ENCODE results near the gene ZFYVE27.

The ZFYVE27 gene

GRCh38 chr10:97736902-97737769, at the start of gene ZFYVE27:
TSS of gene ZFYVE27 (plus strand) at chr10:97737128. CDS start at chr10:97738478, 1,350 bp downstream.
- peaks cover 13% of the 10 kb centered on the region for H3K4me1 ChIP-seq (ENCODE audit: low read length)
- peaks cover 6% of the 10 kb centered on the region for H3K36me3 ChIP-seq (replicated peaks; ENCODE audit: low read depth, low read length)
- peak within 1 kb of the TSS; percentile 72 for H3K9ac ChIP-seq (ENCODE audit: low read length)
- no peaks in the 10 kb centered on the region for H3K9me3 ChIP-seq (ENCODE audit: insufficient read depth, low read length)
- H4K20me1 ChIP-seq (ENCODE audit: insufficient read depth, low read length), result 0 out of 2 replicates have a peak, but pooled peaks cover 4% of the 10 kb centered on the region
- no peaks in the 10 kb centered on the region for H3K27me3 ChIP-seq (ENCODE audit: low read depth, low read length)
- peak within 1 kb of the TSS; percentile 89 for H3K4me2 ChIP-seq (ENCODE audit: low read length)
- H3K79me2 ChIP-seq (ENCODE audit: low read length), result peaks cover 33% of the 10 kb centered on the region
- peak within 1 kb of the TSS; percentile 95 for H2AFZ ChIP-seq (ENCODE audit: low read depth, low read length)
- no peak for TF ChIP-seq CTCF (IDR thresholded peaks at IDR 0.05; ENCODE audit: low read depth, low read length)
- TF ChIP-seq EZH2phosphoT487 (IDR thresholded peaks at IDR 0.05; ENCODE audit: low read depth), result no peak
- peak within 1 kb of the TSS; percentile 94 for H3K4me3 ChIP-seq (ENCODE audit: low read length)
- no peak within 1 kb of the TSS for H3K27ac ChIP-seq (ENCODE audit: low read length)

GRCh38 chr10:97687785-97688781, 48.8 kb upstream of the ZFYVE27 start:
- TF ChIP-seq EZH2phosphoT487 (IDR thresholded peaks at IDR 0.05; ENCODE audit: low read depth), result no peak
- TF ChIP-seq CTCF (IDR thresholded peaks at IDR 0.05; ENCODE audit: low read depth, low read length), result no peak
- no peaks in the 10 kb centered on the region for H3K9me3 ChIP-seq (ENCODE audit: insufficient read depth, low read length)
- no peaks in the 10 kb centered on the region for H4K20me1 ChIP-seq (ENCODE audit: insufficient read depth, low read length)
- H3K27me3 ChIP-seq (ENCODE audit: low read depth, low read length), result no peaks in the 10 kb centered on the region
- H3K27ac ChIP-seq (ENCODE audit: low read length), result no peak overlapping the region
- H2AFZ ChIP-seq (ENCODE audit: low read depth, low read length), result peak overlapping the region; percentile 96
- peaks cover 9% of the 10 kb centered on the region for H3K4me1 ChIP-seq (ENCODE audit: low read length)
- peak overlapping the region; percentile 80 for H3K4me3 ChIP-seq (ENCODE audit: low read length)
- no peaks in the 10 kb centered on the region for H3K79me2 ChIP-seq (ENCODE audit: low read length)
- no peaks in the 10 kb centered on the region for H3K36me3 ChIP-seq (replicated peaks; ENCODE audit: low read depth, low read length)
- peak overlapping the region; percentile 74 for H3K9ac ChIP-seq (ENCODE audit: low read length)
- H3K4me2 ChIP-seq (ENCODE audit: low read length), result peak overlapping the region; percentile 95

- no peaks in the 10 kb centered on the region for H3K36me3 ChIP-seq (replicated peaks; ENCODE audit: low read depth, low read length)
- no peak overlapping the region for H3K9ac ChIP-seq (ENCODE audit: low read length)
- H2AFZ ChIP-seq (ENCODE audit: low read depth, low read length), result no peak overlapping the region
- H3K9me3 ChIP-seq (ENCODE audit: insufficient read depth, low read length), result no peaks in the 10 kb centered on the region
- no peaks in the 10 kb centered on the region for H3K27me3 ChIP-seq (ENCODE audit: low read depth, low read length)
- no peak overlapping the region for H3K4me2 ChIP-seq (ENCODE audit: low read length)
- H3K4me1 ChIP-seq (ENCODE audit: low read length), result peaks cover 9% of the 10 kb centered on the region
- no peak overlapping the region for H3K4me3 ChIP-seq (ENCODE audit: low read length)
- TF ChIP-seq EZH2phosphoT487 (IDR thresholded peaks at IDR 0.05; ENCODE audit: low read depth) (no peak), CTCF (IDR thresholded peaks at IDR 0.05; ENCODE audit: low read depth, low read length) (no peak)
- H3K79me2 ChIP-seq (ENCODE audit: low read length), result no peaks in the 10 kb centered on the region
- H3K27ac ChIP-seq (ENCODE audit: low read length), result no peak overlapping the region
- no peaks in the 10 kb centered on the region for H4K20me1 ChIP-seq (ENCODE audit: insufficient read depth, low read length)
These were observed 47.3 kb upstream of the ZFYVE27 start for GRCh38 chr10:97689559-97690020.
